C4-2B (cell line): ENCODE data around the gene PRDM13.

Experiments
- CTCF ChIP-seq: fragments of 450-650 bp; conservative IDR thresholded peaks from 2 replicates; pipeline ENCODE4 v1.5.1; 2017; ENCODE audit warnings: mild to moderate bottlenecking
- ZFX ChIP-seq: fragments of 450-650 bp; IDR thresholded peaks from 2 replicates; pipeline ENCODE4 v1.6.1; 2017

DNA sequence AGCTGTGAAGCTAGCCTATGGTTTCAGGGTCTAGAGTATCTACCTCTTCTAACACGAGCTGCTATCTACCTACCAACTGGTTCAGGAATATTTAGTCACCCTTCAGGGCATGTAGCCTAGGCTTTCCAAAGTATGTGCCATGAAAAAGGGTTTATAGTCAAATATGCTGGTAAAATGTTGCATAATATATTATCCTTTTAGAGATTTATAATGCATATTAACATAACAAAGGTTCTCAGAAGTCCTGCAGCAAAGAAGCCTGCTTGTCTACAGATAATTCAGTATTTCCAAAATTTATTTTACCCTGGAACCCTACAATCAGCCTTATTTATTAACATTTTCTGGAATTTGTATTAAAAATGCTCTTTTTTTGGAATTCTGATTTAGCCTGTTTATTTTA is 56.0 kb downstream of the PRDM13 start:
- TF ChIP-seq CTCF, result no peak
- no peak for TF ChIP-seq ZFX
